Endodermal cell (in vitro differentiated cells): ENCODE results near the gene TMEM130. TPM values are rescaled to one million over a fixed set of nuclear protein-coding genes. Genes with fewer than 3 reads are reported as not detected.
"Not testable (repeated sequence)": the region's sequence is repeated elsewhere in the genome, so short reads cannot be mapped to it uniquely, and the experiment has no call there.

Experiments
- DNase-seq: peaks from one replicate; pipeline ENCODE4 v3.0.0-alpha.2; 2017
- H3K27ac ChIP-seq: 2 replicates; pipeline ENCODE4 v1.5.1; 2013; ENCODE audit warnings: mild to moderate bottlenecking, low read depth, low read length, moderate library complexity
- H3K27me3 ChIP-seq: 2 replicates; pipeline ENCODE4 v1.6.1; 2013; ENCODE audit warnings: mild to moderate bottlenecking, low read length, moderate library complexity; ENCODE audit not compliant: insufficient read depth, control insufficient read depth, poor library complexity, severe bottlenecking
- H3K36me3 ChIP-seq: 2 replicates; pipeline ENCODE4 v1.7.0; 2013; ENCODE audit warnings: mild to moderate bottlenecking, low read length, moderate library complexity; ENCODE audit not compliant: control insufficient read depth, insufficient read depth
- H3K4me1 ChIP-seq: one replicate; pipeline ENCODE4 v1.7.0; 2013; ENCODE audit warnings: low read length; ENCODE audit not compliant: control insufficient read depth, insufficient read depth
- H3K4me3 ChIP-seq: 2 replicates; pipeline ENCODE4 v1.5.1; 2013; ENCODE audit warnings: mild to moderate bottlenecking, low read length, moderate library complexity
- H3K9ac ChIP-seq: 2 replicates; pipeline ENCODE4 v1.6.1; 2013; ENCODE audit warnings: mild to moderate bottlenecking, low read length, moderate library complexity; ENCODE audit not compliant: poor library complexity, severe bottlenecking; ENCODE audit errors: extremely low read depth
- H3K9me3 ChIP-seq: 2 replicates; pipeline ENCODE4 v1.6.1; 2013; ENCODE audit warnings: mild to moderate bottlenecking, low read length, moderate library complexity; ENCODE audit not compliant: control insufficient read depth
- H3K27ac Mint-ChIP-seq: 2 replicates; pipeline ENCODE4 v1.8.0; 2020; ENCODE audit warnings: mixed read lengths
- H3K27me3 Mint-ChIP-seq: 2 replicates; pipeline ENCODE4 v1.8.0; 2021; ENCODE audit warnings: mild to moderate bottlenecking, mixed read lengths; ENCODE audit not compliant: insufficient read depth
- H3K36me3 Mint-ChIP-seq: 2 replicates; pipeline ENCODE4 v1.8.0; 2020; ENCODE audit warnings: low read depth, mixed read lengths
- H3K4me1 Mint-ChIP-seq: 2 replicates; pipeline ENCODE4 v1.8.0; 2020; ENCODE audit warnings: mixed read lengths
- H3K4me3 Mint-ChIP-seq: 2 replicates; pipeline ENCODE4 v1.8.0; 2020; ENCODE audit warnings: mild to moderate bottlenecking, moderate library complexity, mixed read lengths
- H3K9me3 Mint-ChIP-seq: 2 replicates; pipeline ENCODE4 v1.8.0; 2020; ENCODE audit warnings: mild to moderate bottlenecking, mixed read lengths
- WGBS, 2 experiments: methylation state at CpG; one replicate each; pipeline versions ENCODE4 v1.1.5 to v1.1.7; 2013; ENCODE audit warnings: missing lambda C conversion rate in 2 of 2, mixed read lengths in 1 of 2; ENCODE audit not compliant: insufficient coverage in 1 of 2, insufficient read length in 1 of 2; 5-methylcytosine and 5-hydroxymethylcytosine counted together
- total RNA-seq, 2 donors: library from RNA; stranded (reverse); fragmentation: NEBNext Ultra II Directional in 1 of 2; extraction: Animal tissue kit (Norgen Biotek cat#: 25700) in 1 of 2; gene quantifications; 2 replicates in 1 of 2; 3 replicates in 1 of 2; pipeline ENCODE4 v1.2.1, GENCODE V29; 2021
- TF ChIP-seq, protein P1 (sequence below): fragments of 200-600 bp; sonication (generic); conservative IDR thresholded peaks from 2 replicates; pipeline ENCODE4 v1.5.0; 2021; ENCODE audit warnings: antibody characterized with exemption, mild to moderate bottlenecking

The TMEM130 gene
- total RNA-seq, 2 donors from 2014 or later = 0.15 TPM; not detected in 1

DNA sequence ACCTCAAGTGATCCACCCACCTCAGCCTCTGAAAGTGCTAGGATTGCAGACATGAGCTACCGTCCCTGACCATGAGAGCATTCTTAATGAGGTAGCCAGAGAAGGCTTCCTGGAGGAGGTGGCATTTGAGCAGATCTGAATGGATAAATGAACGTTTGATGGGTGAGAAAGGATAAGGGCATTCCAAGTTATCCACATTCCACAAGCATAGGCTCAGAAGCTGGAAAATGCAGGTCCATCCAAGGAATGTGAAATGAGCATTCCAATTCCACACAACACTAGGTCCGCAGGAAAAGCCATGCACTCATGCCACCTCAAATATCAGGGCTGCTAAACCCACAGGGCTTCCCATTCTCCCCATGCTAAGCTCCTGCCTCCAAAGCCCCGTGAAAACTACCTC is 17.0 kb downstream of the TMEM130 start:
- no peaks in the 10 kb centered on the region for H3K27me3 Mint-ChIP-seq
- 91 to 100% methylated on average over 1 to 4 of the region's 4 CpGs for WGBS, 2 experiments
- Histone ChIP-seq H3K27ac (no peak overlapping the region), H3K9me3 (no peaks in the 10 kb centered on the region), H3K27me3 (no peaks in the 10 kb centered on the region), H3K4me1 (no peaks in the 10 kb centered on the region), H3K9ac (no peak overlapping the region), H3K36me3 (no peaks in the 10 kb centered on the region), H3K4me3 (no peak overlapping the region)
- no peaks in the 10 kb centered on the region for H3K4me1 Mint-ChIP-seq
- DNase-seq = no peak
- H3K4me3 Mint-ChIP-seq = no peak overlapping the region
- no peaks in the 10 kb centered on the region for H3K9me3 Mint-ChIP-seq
- no peaks in the 10 kb centered on the region for H3K36me3 Mint-ChIP-seq
- TF ChIP-seq, protein P1, sequence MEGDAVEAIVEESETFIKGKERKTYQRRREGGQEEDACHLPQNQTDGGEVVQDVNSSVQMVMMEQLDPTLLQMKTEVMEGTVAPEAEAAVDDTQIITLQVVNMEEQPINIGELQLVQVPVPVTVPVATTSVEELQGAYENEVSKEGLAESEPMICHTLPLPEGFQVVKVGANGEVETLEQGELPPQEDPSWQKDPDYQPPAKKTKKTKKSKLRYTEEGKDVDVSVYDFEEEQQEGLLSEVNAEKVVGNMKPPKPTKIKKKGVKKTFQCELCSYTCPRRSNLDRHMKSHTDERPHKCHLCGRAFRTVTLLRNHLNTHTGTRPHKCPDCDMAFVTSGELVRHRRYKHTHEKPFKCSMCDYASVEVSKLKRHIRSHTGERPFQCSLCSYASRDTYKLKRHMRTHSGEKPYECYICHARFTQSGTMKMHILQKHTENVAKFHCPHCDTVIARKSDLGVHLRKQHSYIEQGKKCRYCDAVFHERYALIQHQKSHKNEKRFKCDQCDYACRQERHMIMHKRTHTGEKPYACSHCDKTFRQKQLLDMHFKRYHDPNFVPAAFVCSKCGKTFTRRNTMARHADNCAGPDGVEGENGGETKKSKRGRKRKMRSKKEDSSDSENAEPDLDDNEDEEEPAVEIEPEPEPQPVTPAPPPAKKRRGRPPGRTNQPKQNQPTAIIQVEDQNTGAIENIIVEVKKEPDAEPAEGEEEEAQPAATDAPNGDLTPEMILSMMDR = no peak
- H3K27ac Mint-ChIP-seq = no peak overlapping the region

DNA sequence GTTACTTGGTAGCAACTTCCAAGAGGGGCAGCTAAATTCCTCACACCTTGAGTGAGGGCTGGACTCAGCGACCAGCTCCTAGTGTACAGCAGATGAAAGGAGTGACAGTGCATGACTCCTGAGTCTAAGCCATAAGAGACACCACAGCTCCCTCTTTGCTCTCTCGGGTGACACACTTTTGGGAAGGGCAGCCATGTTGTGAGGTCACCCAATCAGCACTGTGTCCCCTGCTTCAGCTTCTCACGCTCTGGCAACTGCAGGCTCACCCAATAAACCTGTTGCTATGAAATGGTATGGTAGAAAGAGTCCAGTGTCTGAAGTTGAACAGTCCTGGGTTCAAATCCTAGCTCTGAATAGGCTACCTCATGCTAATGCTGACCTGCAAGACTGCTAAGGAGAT is 20.9 kb downstream of the TMEM130 start:
- WGBS, 2 experiments = 86 to 97% methylated on average over 3 of the region's 3 CpGs
- no peak overlapping the region for H3K27ac Mint-ChIP-seq
- H3K27ac ChIP-seq = no peak overlapping the region
- H3K9me3 Mint-ChIP-seq = no peaks in the 10 kb centered on the region
- no peak overlapping the region for H3K4me3 ChIP-seq
- no peaks in the 10 kb centered on the region for H3K36me3 Mint-ChIP-seq
- no peaks in the 10 kb centered on the region for H3K9me3 ChIP-seq
- no peaks in the 10 kb centered on the region for H3K27me3 ChIP-seq
- no peaks in the 10 kb centered on the region for H3K4me1 Mint-ChIP-seq
- H3K9ac ChIP-seq = no peak overlapping the region
- TF ChIP-seq, protein P1 = no peak
- no peaks in the 10 kb centered on the region for H3K36me3 ChIP-seq
- no peak overlapping the region for H3K4me3 Mint-ChIP-seq
- H3K4me1 ChIP-seq = no peaks in the 10 kb centered on the region
- no peaks in the 10 kb centered on the region for H3K27me3 Mint-ChIP-seq
- DNase-seq = no peak

DNA sequence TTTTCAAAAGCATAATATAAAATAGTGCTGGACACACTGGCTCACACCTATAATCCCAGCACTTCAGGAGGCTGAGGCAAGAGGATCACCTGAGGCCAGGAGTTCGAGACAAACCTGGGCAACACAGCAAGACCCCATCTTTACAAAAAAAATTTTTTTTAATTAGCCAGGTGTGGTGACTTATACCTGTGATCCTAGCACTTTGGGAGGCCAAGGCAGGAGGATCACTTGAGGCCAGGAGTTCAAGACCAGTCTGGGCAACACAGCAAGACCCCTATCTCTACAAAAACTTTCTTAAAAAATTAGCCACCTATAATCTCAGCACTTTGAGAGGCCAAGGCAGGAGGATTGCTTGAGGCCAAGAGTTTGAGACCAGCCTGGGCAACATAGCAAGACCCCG is 27.3 kb downstream of the TMEM130 start:
- H3K9ac ChIP-seq, H3K36me3 Mint-ChIP-seq, H3K27ac Mint-ChIP-seq, H3K9me3 ChIP-seq, DNase-seq, H3K36me3 ChIP-seq, H3K27ac ChIP-seq, H3K4me3 ChIP-seq, H3K27me3 ChIP-seq, H3K9me3 Mint-ChIP-seq, H3K4me1 ChIP-seq, H3K4me3 Mint-ChIP-seq, H3K4me1 Mint-ChIP-seq, H3K27me3 Mint-ChIP-seq: not testable (repeated sequence)
- 87 to 94% methylated on average over 2 of the region's 2 CpGs for WGBS, 2 experiments
